Endothelial cell of umbilical vein (primary cell): Measurements from ENCODE around the gene MAP4K5.

ENCODE experiments used
- EZH2 ChIP-seq: IDR thresholded peaks from 2 replicates; pipeline ENCODE4 v1.6.1; 2012; ENCODE audit warnings: borderline replicate concordance, low read depth, mild to moderate bottlenecking, moderate library complexity, low read length, inconsistent platforms; ENCODE audit not compliant: severe bottlenecking
- FOS ChIP-seq: IDR thresholded peaks from 2 replicates; pipeline ENCODE4 v1.6.1; 2011; ENCODE audit warnings: mild to moderate bottlenecking, low read length, moderate library complexity, borderline replicate concordance; ENCODE audit not compliant: insufficient read depth
- GATA2 ChIP-seq: IDR thresholded peaks from 2 replicates; pipeline ENCODE4 v1.7.0; 2011; ENCODE audit warnings: low read depth, mild to moderate bottlenecking, moderate library complexity, mixed read lengths, low read length; ENCODE audit not compliant: insufficient read length, insufficient read depth
- JUN ChIP-seq: IDR thresholded peaks from 2 replicates; pipeline ENCODE4 v1.6.1; 2011; ENCODE audit warnings: borderline replicate concordance, low read depth; ENCODE audit not compliant: insufficient read length, insufficient read depth
- MYC ChIP-seq: IDR thresholded peaks from one replicate; pipeline ENCODE4 v1.6.1; 2011; ENCODE audit warnings: mild to moderate bottlenecking, low read depth, low read length
- POLR2A ChIP-seq: IDR thresholded peaks from 2 replicates; pipeline ENCODE4 v1.6.1; 2012; ENCODE audit warnings: low read depth, mild to moderate bottlenecking, control low read depth, low read length
- POLR2AphosphoS5 ChIP-seq: IDR thresholded peaks from 2 replicates; pipeline ENCODE4 v1.6.1; 2012; ENCODE audit warnings: low read depth, mild to moderate bottlenecking, control low read depth, low read length, moderate library complexity; ENCODE audit not compliant: insufficient read depth
- TF ChIP-seq, protein P1 (sequence below), 2 donors: IDR thresholded peaks; 1 replicate in 1 of 2; 2 replicates in 1 of 2; pipeline ENCODE4 v1.5.1; 2011; ENCODE audit warnings: low read length in 2 of 2, mild to moderate bottlenecking in 2 of 2, moderate library complexity in 2 of 2, control low read depth in 1 of 2, inconsistent platforms in 1 of 2, low read depth in 1 of 2; ENCODE audit not compliant: insufficient read depth in 1 of 2; ENCODE audit errors: extremely low read depth in 1 of 2
- TF ChIP-seq, protein P2 (sequence below): IDR thresholded peaks from 2 replicates; pipeline ENCODE4 v1.6.1; 2011; ENCODE audit not compliant: insufficient read depth, insufficient read length

DNA sequence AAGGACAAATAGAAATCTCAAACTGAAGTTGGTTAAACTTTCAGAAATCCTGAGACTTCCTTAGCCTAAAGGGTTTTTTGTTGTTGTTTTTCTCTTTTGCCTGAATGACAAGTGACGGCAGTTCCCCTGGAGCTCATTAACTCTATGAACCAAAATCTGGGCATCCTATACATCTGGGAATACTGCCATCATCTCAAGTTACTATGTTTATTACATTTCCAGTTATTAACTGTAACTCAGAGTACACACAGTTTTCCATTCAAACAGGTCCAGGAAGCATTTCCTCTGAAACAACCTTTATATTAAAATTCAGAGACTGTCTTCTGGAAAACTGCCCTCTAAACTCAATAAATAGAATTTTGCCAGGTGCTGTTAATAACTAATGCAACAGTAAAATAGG, 80.1 kb downstream of the MAP4K5 start:
- no peak for TF ChIP-seq POLR2A
- TF ChIP-seq, protein P1, sequence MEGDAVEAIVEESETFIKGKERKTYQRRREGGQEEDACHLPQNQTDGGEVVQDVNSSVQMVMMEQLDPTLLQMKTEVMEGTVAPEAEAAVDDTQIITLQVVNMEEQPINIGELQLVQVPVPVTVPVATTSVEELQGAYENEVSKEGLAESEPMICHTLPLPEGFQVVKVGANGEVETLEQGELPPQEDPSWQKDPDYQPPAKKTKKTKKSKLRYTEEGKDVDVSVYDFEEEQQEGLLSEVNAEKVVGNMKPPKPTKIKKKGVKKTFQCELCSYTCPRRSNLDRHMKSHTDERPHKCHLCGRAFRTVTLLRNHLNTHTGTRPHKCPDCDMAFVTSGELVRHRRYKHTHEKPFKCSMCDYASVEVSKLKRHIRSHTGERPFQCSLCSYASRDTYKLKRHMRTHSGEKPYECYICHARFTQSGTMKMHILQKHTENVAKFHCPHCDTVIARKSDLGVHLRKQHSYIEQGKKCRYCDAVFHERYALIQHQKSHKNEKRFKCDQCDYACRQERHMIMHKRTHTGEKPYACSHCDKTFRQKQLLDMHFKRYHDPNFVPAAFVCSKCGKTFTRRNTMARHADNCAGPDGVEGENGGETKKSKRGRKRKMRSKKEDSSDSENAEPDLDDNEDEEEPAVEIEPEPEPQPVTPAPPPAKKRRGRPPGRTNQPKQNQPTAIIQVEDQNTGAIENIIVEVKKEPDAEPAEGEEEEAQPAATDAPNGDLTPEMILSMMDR (IDR thresholded peaks at IDR 0.05; ENCODE audit: extremely low read depth in 1 of 2, insufficient read depth in 1 of 2, low read depth in 1 of 2, low read length in 2 of 2): no peak
- TF ChIP-seq JUN: no peak
- TF ChIP-seq, protein P2, sequence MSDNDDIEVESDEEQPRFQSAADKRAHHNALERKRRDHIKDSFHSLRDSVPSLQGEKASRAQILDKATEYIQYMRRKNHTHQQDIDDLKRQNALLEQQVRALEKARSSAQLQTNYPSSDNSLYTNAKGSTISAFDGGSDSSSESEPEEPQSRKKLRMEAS: no peak
- no peak for TF ChIP-seq GATA2
- TF ChIP-seq EZH2: no peak
- TF ChIP-seq POLR2AphosphoS5: no peak
- TF ChIP-seq FOS: no peak
- no peak for TF ChIP-seq MYC
